Inflammatory macrophage treated with lipopolysaccharide for 1 hour (primary cell): Measurements from ENCODE around the gene L1CAM.
"Not testable (repeated sequence)": the region's sequence is repeated elsewhere in the genome, so short reads cannot be mapped to it uniquely, and the experiment has no call there.

Experiments used
- DNase-seq, 2 donors: peaks; one replicate each; pipeline ENCODE4 v3.0.0-alpha.2; 2020 to 2022

L1CAM gene

GRCh38 chrX:153825042-153825441, 60.9 kb downstream of the L1CAM start:
- DNase-seq: no peak

GRCh38 chrX:153824348-153824747, 61.6 kb downstream of the L1CAM start:
- DNase-seq: no peak

- no peak for DNase-seq
These were observed 64.9 kb downstream of the L1CAM start for GRCh38 chrX:153821066-153821465.

GRCh38 chrX:153820601-153821000, 65.4 kb downstream of the L1CAM start:
- no peak for DNase-seq

GRCh38 chrX:153819384-153820040, 66.5 kb downstream of the L1CAM start:
- peak; percentile 9 to 53 for DNase-seq

- DNase-seq: peak in 1 of 2 donors; percentile 11
These were observed 67.2 kb downstream of the L1CAM start for GRCh38 chrX:153818571-153819383.

GRCh38 chrX:153818064-153818463, 67.9 kb downstream of the L1CAM start:
- DNase-seq: not testable (repeated sequence)

GRCh38 chrX:153816831-153817690, 68.9 kb downstream of the L1CAM start:
- DNase-seq: peak in 1 of 2 donors; percentile 12

- DNase-seq: no peak
These were observed 71.2 kb downstream of the L1CAM start for GRCh38 chrX:153814591-153815315.

GRCh38 chrX:153813161-153813560, 72.8 kb downstream of the L1CAM start:
- no peak for DNase-seq

GRCh38 chrX:153812220-153812619, 73.8 kb downstream of the L1CAM start:
- no peak for DNase-seq
